Coronary artery (tissue), 2 donors: Measurements from ENCODE around the gene NMNAT3.

Experiments used
- DNase-seq: peaks from one replicate; pipeline ENCODE4 v3.0.0-alpha.2; 2017; ENCODE audit warnings: low spot score
- H3K27ac ChIP-seq, 2 donors: fragments of 200-600 bp; sonication (generic); one replicate each; pipeline ENCODE4 v1.5.1; 2016 to 2019
- H3K4me3 ChIP-seq: fragments of 200-600 bp; sonication (generic); 2 replicates; pipeline ENCODE4 v1.5.1; 2016; ENCODE audit warnings: mild to moderate bottlenecking, moderate library complexity
- CTCF ChIP-seq: fragments of 200-600 bp; sonication (generic); IDR thresholded peaks from one replicate; pipeline ENCODE4 v1.5.1; 2019; ENCODE audit warnings: antibody characterized with exemption

NMNAT3 gene

DNA sequence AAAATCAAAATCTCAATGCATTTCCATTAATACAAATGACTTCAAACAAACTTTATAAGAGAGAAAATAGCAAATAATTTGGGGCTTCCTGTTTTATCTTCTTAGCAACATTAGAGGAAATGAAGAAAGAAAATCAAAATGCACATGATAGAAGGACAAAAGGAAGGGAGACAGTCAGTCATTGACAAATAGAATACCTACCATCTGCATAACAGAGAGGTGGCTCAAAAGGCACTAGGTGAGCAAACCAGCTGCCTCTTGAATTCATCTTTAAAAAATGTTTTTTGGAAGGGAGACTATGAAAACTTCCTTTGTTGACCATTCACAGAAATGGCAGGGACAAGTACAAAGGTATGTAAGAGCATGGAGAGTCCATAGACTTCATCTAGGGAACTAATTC lies 9.4 kb downstream of the NMNAT3 start:
- Histone ChIP-seq H3K27ac (no peak overlapping the region), H3K4me3 (no peak overlapping the region)
- DNase-seq = no peak
- TF ChIP-seq CTCF = no peak

GRCh38 chr3:139664958-139665357 lies 12.8 kb downstream of the NMNAT3 start:
- no peak for TF ChIP-seq CTCF
- Histone ChIP-seq H3K4me3 (no peak overlapping the region), H3K27ac (no peak overlapping the region)
- peak; percentile 38 for DNase-seq

GRCh38 chr3:139660269-139660668 lies 17.5 kb downstream of the NMNAT3 start:
- Histone ChIP-seq H3K27ac (no peak overlapping the region), H3K4me3 (no peak overlapping the region)
- no peak for TF ChIP-seq CTCF
- DNase-seq = no peak

- no peak overlapping the region for H3K27ac ChIP-seq
- no peak for TF ChIP-seq CTCF
- no peak for DNase-seq
- no peak overlapping the region for H3K4me3 ChIP-seq
Observed at GRCh38 chr3:139659511-139659910, 18.3 kb downstream of the NMNAT3 start.

GRCh38 chr3:139657936-139658335 lies 19.8 kb downstream of the NMNAT3 start:
- Histone ChIP-seq H3K4me3 (no peak overlapping the region), H3K27ac (no peak overlapping the region)
- peak; percentile 40 for DNase-seq
- TF ChIP-seq CTCF = no peak

DNA sequence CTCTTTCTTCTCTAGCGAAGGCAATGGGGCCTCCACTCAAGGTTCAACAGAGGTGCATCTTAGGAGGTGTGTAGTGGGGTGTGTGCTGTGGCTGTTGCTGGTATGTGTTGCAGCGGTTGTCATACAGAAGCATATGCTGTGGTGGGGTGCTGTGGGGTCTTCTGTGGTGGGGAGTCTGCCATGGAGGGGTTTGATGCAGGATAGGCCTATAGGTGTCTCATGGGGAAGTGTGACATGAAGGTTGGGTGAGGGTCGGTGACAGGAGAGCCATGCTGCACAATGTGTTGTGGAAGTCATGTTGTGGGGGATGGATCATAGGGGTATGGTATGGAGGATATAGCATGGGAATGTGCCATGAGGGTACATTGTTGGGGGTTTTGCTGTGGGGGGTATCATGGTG lies 20.3 kb downstream of the NMNAT3 start:
- no peak for TF ChIP-seq CTCF
- DNase-seq = peak; percentile 49
- Histone ChIP-seq H3K4me3 (no peak overlapping the region), H3K27ac (no peak overlapping the region)

DNA sequence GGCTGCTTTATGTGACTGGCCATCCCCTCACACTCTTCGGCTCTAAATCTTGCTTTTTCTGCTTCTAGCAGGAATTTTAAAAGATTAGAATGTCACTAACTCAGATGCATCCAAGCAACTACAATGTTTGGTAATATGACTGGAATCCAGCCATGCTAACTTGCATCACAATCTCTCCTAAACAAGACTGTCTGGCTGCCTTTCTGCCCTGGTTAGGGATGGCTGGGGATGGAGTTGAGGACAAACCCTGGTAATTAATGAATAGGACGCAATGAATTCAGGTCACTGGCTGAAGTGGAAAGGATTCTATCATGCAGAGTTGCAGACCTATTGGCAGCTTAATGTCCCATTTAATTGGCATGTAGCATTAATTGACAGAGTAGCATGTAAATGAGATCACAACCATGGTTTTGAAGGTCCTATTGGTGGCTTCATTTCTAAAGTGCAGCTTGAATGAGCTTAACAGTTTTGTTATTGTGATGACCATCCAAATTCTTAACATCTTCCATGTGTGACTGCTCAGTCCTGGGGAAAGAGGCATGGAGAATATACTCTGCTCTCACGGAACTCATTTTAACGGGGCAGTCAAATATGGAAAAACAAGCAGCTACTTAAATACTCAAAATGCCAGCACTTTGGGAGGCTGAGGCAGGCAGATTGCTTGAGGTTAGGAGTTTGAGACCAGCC lies 21.7 kb downstream of the NMNAT3 start:
- H3K27ac ChIP-seq = no peak overlapping the region
- no peak for TF ChIP-seq CTCF
- DNase-seq = peak; percentile 64
- H3K4me3 ChIP-seq = no peak overlapping the region
